OCI-LY7 (cell line): ENCODE results near the gene GSX1. TPM values are rescaled to one million over a fixed set of nuclear protein-coding genes. Genes with fewer than 3 reads are reported as not detected.

ENCODE experiments used
- BruUV-seq: library from RNA; stranded (reverse); fragments of 400-500 nt; replicated peaks from 2 replicates; lab custom pipeline; 2021; lab: Mats Ljungman, UMichigan
- CTCF ChIA-PET: fragments of 300-600 bp; sonication (Branson Sonifier 250); formaldehyde crosslinking; loops from one replicate; lab custom pipeline; 2022; ENCODE audit warnings: antibody characterized with exemption; ENCODE audit not compliant: unreplicated experiment; lab: Charles Lee
- POLR2A ChIA-PET: fragments of 300-600 bp; sonication (Branson Sonifier 250); formaldehyde crosslinking; loops from one replicate; lab custom pipeline; 2022; ENCODE audit warnings: antibody characterized with exemption; lab: Charles Lee
- DNase-seq: peaks from one replicate; pipeline ENCODE4 v3.0.0-alpha.2; 2015; ENCODE audit warnings: low spot score
- H2AFZ ChIP-seq: fragments of 200-600 bp; sonication (generic), shearing (Covaris generic); 2 replicates; pipeline ENCODE4 v1.6.1; 2014; ENCODE audit warnings: mild to moderate bottlenecking, antibody characterized with exemption, low read length, moderate library complexity
- H3K27ac ChIP-seq: fragments of 200-600 bp; sonication (generic); 2 replicates; pipeline ENCODE4 v1.5.1; 2014; ENCODE audit warnings: mixed run types, low read depth, mild to moderate bottlenecking, moderate library complexity, low read length, inconsistent platforms; ENCODE audit not compliant: poor library complexity, severe bottlenecking
- H3K36me3 ChIP-seq: fragments of 200-600 bp; sonication (generic); 2 replicates; pipeline ENCODE4 v1.6.1; 2014; ENCODE audit warnings: mild to moderate bottlenecking, antibody characterized with exemption, low read length, moderate library complexity, mixed read lengths; ENCODE audit not compliant: insufficient read depth
- H3K4me1 ChIP-seq: fragments of 200-600 bp; sonication (generic); 2 replicates; pipeline ENCODE4 v1.5.1; 2014; ENCODE audit warnings: mild to moderate bottlenecking, low read length; ENCODE audit not compliant: insufficient read depth, poor library complexity, severe bottlenecking
- H3K4me2 ChIP-seq: fragments of 200-600 bp; sonication (generic); 2 replicates; pipeline ENCODE4 v1.6.1; 2014; ENCODE audit warnings: mild to moderate bottlenecking, low read length
- H3K4me3 ChIP-seq: fragments of 200-600 bp; sonication (generic); 2 replicates; pipeline ENCODE4 v1.5.1; 2014; ENCODE audit warnings: mild to moderate bottlenecking, low read depth, low read length; ENCODE audit not compliant: poor library complexity, severe bottlenecking
- H3K79me2 ChIP-seq: fragments of 200-600 bp; sonication (generic); 2 replicates; pipeline ENCODE4 v1.6.1; 2016; ENCODE audit warnings: low read depth, mild to moderate bottlenecking, low read length, moderate library complexity, mixed read lengths; ENCODE audit not compliant: insufficient read depth
- H3K9me2 ChIP-seq: fragments of 200-600 bp; sonication (generic); 2 replicates; pipeline ENCODE4 v1.6.1; 2016; ENCODE audit warnings: mild to moderate bottlenecking, low read length, mixed read lengths; ENCODE audit not compliant: insufficient read depth
- H3K9me3 ChIP-seq: fragments of 200-600 bp; sonication (generic); 2 replicates; pipeline ENCODE4 v1.6.1; 2014; ENCODE audit warnings: mild to moderate bottlenecking, mixed run types, low read length, mixed read lengths
- H4K20me1 ChIP-seq: fragments of 200-600 bp; sonication (generic); 2 replicates; pipeline ENCODE4 v1.6.1; 2014; ENCODE audit warnings: mild to moderate bottlenecking, antibody characterized with exemption, low read length, moderate library complexity, mixed read lengths; ENCODE audit not compliant: insufficient read depth
- CTCF ChIP-seq: fragments of 200-600 bp; sonication (generic); conservative IDR thresholded peaks from 2 replicates; pipeline ENCODE4 v1.5.1; 2014; ENCODE audit warnings: mild to moderate bottlenecking, antibody characterized with exemption, low read length, moderate library complexity, mixed read lengths
- EZH2phosphoT487 ChIP-seq: fragments of 200-600 bp; sonication (generic); IDR thresholded peaks from 2 replicates; pipeline ENCODE4 v1.6.1; 2018; ENCODE audit warnings: low read depth, borderline replicate concordance, mild to moderate bottlenecking, mixed run types, antibody characterized with exemption, low read length, moderate library complexity, mixed read lengths
- intact Hi-C: fragments of 100-400 bp; cut with micrococcal nuclease; formaldehyde crosslinking; loops from one replicate; pipeline ENCODE4 v1.10.0; 2022; ENCODE audit not compliant: unreplicated experiment
- total RNA-seq, 2 experiments: library from RNA; depleted of rRNA in 1 of 2; stranded (reverse); fragments of >200 nt in 1 of 2; shearing (Covaris generic) in 1 of 2; gene quantifications; 2 replicates each; pipeline ENCODE4 v1.2.3, GENCODE V29; 2014 to 2022

GSX1 gene
- total RNA-seq, 2 experiments from 2014 or later: not detected

GRCh38 chr13:27806744-27807387 lies 14.6 kb downstream of the GSX1 start:
- Histone ChIP-seq H3K36me3 (no peaks in the 10 kb centered on the region), H3K9me2 (no peaks in the 10 kb centered on the region), H2AFZ (no peak overlapping the region), H3K79me2 (no peaks in the 10 kb centered on the region), H3K27ac (no peak overlapping the region), H3K4me1 (no peaks in the 10 kb centered on the region), H3K4me3 (no peak overlapping the region), H3K4me2 (no peak overlapping the region), H4K20me1 (no peaks in the 10 kb centered on the region), H3K9me3 (no peaks in the 10 kb centered on the region)
- ChIA-PET POLR2A (no interaction called here), CTCF (no interaction called here)
- no TSS peak for BruUV-seq
- TF ChIP-seq EZH2phosphoT487 (no peak), CTCF (no peak)
- no peak for DNase-seq
- intact Hi-C loops: no loop called here

GRCh38 chr13:27808851-27809550 lies 16.7 kb downstream of the GSX1 start:
- Histone ChIP-seq H3K27ac (no peak overlapping the region), H3K9me3 (no peaks in the 10 kb centered on the region), H3K4me3 (no peak overlapping the region), H2AFZ (no peak overlapping the region), H3K9me2 (no peaks in the 10 kb centered on the region), H3K79me2 (no peaks in the 10 kb centered on the region), H3K4me1 (no peaks in the 10 kb centered on the region), H3K4me2 (no peak overlapping the region), H4K20me1 (no peaks in the 10 kb centered on the region), H3K36me3 (no peaks in the 10 kb centered on the region)
- POLR2A ChIA-PET: no interaction called here
- CTCF ChIA-PET: no interaction called here
- no peak for TF ChIP-seq EZH2phosphoT487
- TF ChIP-seq CTCF: no peak
- BruUV-seq: no TSS peak
- no peak for DNase-seq
- intact Hi-C loops: no loop called here

- Histone ChIP-seq H3K36me3 (no peaks in the 10 kb centered on the region), H3K4me2 (no peak overlapping the region), H3K4me3 (no peak overlapping the region), H2AFZ (no peak overlapping the region), H3K4me1 (no peaks in the 10 kb centered on the region), H4K20me1 (no peaks in the 10 kb centered on the region), H3K79me2 (no peaks in the 10 kb centered on the region), H3K27ac (no peak overlapping the region), H3K9me3 (no peaks in the 10 kb centered on the region), H3K9me2 (no peaks in the 10 kb centered on the region)
- no peak for TF ChIP-seq EZH2phosphoT487
- TF ChIP-seq CTCF: no peak
- CTCF ChIA-PET: no interaction called here
- DNase-seq: no peak
- intact Hi-C loops: no loop called here
- POLR2A ChIA-PET: no interaction called here
- BruUV-seq: no TSS peak
These were observed 17.7 kb downstream of the GSX1 start for GRCh38 chr13:27810009-27810408.
